22Rv1 (cell line): ENCODE measurements around the gene SNX9.

Experiments
- H3K27ac ChIP-seq: fragments of 450-650 bp; 2 replicates; pipeline ENCODE4 v1.5.1; 2017
- ZFX ChIP-seq: fragments of 450-650 bp; IDR thresholded peaks from 2 replicates; pipeline ENCODE4 v1.6.1; 2017; ENCODE audit warnings: antibody characterized with exemption, borderline replicate concordance
- TF ChIP-seq, protein P1 (sequence below): fragments of 450-650 bp; IDR thresholded peaks from 2 replicates; pipeline ENCODE4 v1.5.1; 2017; ENCODE audit warnings: mild to moderate bottlenecking

SNX9 gene

DNA sequence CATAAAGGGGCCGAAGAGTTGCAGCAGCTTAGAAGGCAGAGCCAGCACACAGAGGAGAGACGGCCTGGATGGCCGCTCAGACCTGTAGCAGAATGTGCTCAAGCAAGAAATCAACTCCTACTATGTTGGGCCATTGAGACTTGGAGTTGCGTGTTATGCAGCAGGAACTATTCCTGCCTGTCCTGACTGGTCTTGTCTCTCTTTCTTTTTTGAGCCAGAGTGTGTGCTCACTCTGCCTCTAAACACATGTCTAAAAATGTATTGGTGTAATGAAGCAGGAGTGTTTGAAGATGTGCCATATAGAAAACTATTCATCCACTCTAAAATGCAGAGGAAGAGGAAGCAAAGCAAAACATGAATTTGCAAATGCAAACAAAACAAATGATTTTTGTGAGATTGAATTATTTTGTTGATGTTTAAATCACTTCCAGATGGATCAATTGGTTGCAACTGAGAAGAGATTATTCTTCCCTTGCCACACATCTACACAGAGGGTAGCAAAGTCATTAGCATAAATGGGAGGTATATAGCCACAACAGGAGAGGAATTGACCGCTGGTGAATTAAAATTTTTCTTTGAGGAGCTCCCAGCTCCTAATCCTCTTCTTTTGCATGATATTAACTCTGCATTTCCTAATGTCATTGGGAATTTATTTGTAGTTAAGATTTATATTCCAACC is 138.2 kb downstream of the SNX9 start:
- TF ChIP-seq ZFX: no peak
- TF ChIP-seq, protein P1, sequence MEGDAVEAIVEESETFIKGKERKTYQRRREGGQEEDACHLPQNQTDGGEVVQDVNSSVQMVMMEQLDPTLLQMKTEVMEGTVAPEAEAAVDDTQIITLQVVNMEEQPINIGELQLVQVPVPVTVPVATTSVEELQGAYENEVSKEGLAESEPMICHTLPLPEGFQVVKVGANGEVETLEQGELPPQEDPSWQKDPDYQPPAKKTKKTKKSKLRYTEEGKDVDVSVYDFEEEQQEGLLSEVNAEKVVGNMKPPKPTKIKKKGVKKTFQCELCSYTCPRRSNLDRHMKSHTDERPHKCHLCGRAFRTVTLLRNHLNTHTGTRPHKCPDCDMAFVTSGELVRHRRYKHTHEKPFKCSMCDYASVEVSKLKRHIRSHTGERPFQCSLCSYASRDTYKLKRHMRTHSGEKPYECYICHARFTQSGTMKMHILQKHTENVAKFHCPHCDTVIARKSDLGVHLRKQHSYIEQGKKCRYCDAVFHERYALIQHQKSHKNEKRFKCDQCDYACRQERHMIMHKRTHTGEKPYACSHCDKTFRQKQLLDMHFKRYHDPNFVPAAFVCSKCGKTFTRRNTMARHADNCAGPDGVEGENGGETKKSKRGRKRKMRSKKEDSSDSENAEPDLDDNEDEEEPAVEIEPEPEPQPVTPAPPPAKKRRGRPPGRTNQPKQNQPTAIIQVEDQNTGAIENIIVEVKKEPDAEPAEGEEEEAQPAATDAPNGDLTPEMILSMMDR: no peak
- H3K27ac ChIP-seq: no peak overlapping the region

DNA sequence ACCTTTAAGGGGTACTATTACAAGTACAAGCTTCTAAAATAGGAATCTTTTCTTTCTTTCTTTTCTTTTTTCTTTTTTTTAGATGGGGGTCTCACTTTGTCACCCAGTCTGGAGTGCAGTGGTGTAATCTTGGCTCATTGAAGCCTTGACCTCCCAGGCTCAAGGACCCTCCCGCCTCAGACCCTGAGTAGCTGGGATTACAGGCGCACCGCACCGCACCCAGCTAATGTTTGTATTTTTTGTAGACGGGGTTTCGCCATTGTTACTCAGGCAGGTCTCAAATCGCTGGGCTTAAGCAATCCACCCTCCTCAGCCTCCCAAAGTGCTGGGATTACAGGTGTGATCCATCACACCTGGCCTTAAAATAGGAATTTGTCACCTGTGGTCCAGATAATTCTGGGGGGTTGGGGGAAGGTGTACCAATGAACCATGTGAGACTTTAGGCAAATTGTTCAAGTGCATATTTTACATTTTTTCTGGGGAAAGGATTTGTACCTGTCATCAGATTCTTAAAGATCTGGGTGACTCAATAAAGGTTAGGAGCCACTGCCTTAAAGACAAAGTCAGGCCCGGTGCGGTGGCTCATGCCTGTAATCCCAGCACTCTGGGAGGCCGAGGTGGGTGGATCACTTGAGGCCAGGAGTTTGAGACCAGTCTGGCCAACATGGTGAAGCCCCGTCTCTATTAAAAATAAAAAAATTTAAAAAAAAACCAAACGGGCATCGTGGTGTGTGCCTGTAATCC is 139.0 kb downstream of the SNX9 start:
- no peak overlapping the region for H3K27ac ChIP-seq
- TF ChIP-seq, protein P1: no peak
- TF ChIP-seq ZFX: no peak

DNA sequence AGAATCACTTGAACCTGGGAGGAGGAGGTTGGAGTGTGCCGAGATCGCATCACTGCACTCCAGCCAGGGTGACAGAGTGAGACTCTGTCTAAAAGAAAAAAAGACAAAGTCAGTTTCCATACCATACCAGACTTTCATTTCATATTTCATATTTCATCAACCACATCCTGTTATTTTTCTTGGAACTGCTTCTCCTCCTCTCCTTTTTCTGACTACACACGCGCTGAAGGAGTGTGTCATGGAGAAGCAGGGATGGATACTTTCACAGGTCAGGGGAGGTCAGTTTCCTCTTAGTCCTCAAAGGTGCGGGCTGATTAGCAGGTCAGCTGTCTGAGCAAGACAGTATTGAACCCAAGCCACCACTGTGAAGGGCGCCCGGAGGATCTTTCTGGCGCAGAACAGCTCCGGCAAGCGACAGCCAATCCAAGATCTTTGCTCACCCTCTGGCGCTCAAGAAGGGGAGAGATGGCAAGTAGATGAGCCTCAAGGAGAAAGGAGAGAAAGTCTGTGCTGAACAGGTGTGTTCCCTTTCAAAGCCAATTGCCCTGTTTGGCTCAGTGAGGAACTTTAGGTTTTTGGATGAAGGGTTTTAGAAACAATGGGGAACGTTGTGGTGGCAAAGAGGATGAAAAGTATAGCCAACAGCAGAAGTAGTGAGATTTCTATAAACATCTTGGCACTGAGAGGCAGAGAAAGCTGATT is 139.7 kb downstream of the SNX9 start:
- no peak overlapping the region for H3K27ac ChIP-seq
- TF ChIP-seq, protein P1: no peak
- no peak for TF ChIP-seq ZFX

DNA sequence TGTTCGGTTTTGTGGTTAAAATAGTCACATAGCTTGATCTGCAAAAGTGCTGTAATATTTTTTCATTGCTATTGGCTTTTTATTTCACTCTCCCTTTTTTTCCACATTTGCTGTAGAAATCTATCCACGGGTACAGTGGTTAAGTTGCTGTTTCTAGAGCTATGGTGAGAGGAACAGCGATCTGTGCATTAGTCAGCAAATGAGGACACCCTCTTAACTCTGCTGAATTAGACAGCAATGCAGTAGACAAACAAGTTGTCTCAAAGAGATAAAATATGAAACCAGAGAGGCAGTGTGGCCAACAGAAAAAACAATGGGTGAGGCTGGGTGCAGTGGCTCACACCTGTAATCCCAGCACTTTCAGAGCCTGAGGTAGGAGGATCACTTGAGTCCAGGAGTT is 141.1 kb downstream of the SNX9 start:
- TF ChIP-seq, protein P1: no peak
- no peak for TF ChIP-seq ZFX
- H3K27ac ChIP-seq: no peak overlapping the region

DNA sequence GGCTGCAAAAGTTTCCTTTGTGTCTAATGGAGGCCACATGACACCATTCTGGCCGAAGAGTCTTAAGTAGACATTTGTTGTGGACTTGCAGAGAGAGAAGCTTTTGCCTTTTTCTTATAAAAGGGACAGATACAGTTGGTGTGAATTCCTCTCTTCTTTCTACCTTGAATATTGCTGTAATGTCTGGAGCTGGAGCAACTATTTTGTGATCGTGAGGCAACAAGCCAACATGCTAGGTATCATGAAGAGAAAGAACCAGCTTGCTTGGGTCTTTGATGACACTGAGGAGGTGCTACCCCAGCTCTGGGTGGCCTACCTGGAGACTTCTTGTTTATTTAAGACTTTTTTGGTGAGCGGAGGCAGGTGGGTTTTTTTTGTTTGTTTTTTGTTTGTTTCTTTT is 142.3 kb downstream of the SNX9 start:
- H3K27ac ChIP-seq: no peak overlapping the region
- TF ChIP-seq, protein P1: no peak
- TF ChIP-seq ZFX: no peak

DNA sequence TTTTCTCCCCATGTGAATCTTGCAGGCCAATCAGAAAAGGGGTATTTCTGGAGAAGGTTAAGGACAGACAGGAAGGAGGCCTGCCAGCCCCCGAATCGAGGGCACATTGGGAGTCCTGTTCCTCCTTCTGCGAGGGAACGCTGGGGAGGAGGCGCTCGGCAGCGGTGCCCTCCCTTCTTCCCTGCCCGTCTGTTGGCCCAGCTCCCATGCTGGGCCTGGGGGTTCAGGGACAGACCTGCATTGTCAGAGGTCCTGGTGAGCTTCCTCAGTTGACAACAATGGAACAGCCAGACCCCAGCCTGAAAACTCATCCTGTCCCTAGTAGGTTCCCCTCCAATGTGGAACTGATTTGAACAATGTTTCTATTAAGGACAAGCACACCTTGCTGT is 143.5 kb downstream of the SNX9 start:
- H3K27ac ChIP-seq: no peak overlapping the region
- no peak for TF ChIP-seq ZFX
- TF ChIP-seq, protein P1: no peak

DNA sequence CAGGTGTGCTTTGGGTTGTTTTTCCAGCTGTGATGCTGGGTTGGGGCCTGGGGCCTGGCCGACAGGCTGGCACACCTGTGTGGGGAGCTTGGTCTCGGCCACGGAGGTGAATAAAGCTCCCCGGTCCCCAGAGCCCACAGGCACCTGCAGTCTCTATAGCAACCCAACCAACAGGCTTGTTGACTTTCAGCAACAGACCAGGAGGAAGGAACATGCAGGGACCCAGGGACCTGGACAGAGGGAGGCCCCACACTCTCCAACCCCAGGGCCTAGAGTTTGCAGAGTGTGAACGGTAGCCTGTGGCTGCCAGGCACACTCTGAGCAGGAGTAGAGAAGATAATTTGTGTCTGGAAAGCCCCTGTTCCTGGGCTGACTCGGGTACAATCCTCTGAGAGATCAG is 144.0 kb downstream of the SNX9 start:
- no peak overlapping the region for H3K27ac ChIP-seq
- no peak for TF ChIP-seq ZFX
- TF ChIP-seq, protein P1: no peak
